ENCODE results near the gene CCDC92B.

DNA sequence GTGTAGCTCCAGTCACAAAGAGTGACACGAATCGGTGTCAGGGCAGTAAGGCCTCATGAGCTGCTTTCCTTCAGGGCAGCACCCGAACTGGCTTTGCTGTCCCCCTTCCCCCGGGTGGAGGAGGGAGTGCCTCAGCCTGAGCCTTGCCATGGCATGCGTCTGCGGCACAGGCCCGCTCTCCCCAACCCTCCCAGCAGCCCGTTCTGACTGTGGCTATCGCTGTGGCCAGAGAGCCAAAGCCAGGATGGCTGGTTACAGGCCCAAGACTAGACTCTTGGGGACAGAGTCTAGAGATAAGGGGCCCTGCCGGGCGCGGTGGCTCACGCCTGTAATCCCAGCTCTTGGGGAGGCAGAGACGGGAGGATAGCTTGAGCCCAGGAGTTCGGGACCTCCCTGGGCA is 63.8 kb downstream of the CCDC92B start:
- no peak for TF ChIP-seq EZH2 (IDR thresholded peaks at IDR 0.05; ENCODE audit: borderline replicate concordance, low read length)
- TF ChIP-seq CTCF (IDR thresholded peaks at IDR 0.05; ENCODE audit: low read length): no peak
